ENCODE measurements around the gene PDXK. TPM values are rescaled to one million over a fixed set of nuclear protein-coding genes. Genes with fewer than 3 reads are reported as not detected.
"Not testable (repeated sequence)": the region's sequence is repeated elsewhere in the genome, so short reads cannot be mapped to it uniquely, and the experiment has no call there.

PDXK gene
- total and polyA plus RNA-seq, 2 experiments from 2014 or later = 76.2 to 82.4 TPM

DNA sequence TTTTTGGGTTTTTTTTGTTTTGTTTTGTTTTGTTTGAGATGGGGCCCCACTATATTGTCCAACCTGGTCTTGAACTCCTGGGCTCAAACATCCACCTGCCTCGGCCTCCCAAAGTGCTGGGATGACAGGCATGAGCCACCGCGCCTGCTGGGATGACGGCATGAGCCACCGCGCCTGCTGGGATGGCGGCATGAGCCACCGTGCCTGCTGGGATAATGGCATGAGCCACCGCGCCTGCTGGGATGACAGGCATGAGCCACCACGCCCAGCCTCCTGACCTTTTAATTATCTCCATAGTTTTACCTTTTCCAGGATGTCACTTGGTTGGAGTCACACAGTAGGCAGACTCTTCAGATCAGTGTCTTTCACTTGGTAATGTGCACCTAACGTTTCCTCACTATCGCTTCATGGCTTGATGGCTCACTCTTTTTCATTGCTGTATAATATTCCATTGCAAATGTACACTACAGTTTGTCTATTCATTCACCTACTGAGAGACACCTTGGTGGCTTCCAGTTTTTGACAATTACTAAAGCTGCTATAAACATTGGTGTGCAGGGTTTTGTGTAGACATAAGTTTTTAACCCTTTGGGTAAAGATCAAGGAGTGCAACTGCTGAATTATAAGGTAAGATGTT lies 10.1 kb upstream of the PDXK start:
- no peaks in the 10 kb centered on the region for H3K27me3 ChIP-seq
- no peak overlapping the region for H3K4me3 ChIP-seq
- H3K36me3 ChIP-seq = no peaks in the 10 kb centered on the region
- H3K27ac ChIP-seq = no peak overlapping the region
- TF ChIP-seq, protein P1, sequence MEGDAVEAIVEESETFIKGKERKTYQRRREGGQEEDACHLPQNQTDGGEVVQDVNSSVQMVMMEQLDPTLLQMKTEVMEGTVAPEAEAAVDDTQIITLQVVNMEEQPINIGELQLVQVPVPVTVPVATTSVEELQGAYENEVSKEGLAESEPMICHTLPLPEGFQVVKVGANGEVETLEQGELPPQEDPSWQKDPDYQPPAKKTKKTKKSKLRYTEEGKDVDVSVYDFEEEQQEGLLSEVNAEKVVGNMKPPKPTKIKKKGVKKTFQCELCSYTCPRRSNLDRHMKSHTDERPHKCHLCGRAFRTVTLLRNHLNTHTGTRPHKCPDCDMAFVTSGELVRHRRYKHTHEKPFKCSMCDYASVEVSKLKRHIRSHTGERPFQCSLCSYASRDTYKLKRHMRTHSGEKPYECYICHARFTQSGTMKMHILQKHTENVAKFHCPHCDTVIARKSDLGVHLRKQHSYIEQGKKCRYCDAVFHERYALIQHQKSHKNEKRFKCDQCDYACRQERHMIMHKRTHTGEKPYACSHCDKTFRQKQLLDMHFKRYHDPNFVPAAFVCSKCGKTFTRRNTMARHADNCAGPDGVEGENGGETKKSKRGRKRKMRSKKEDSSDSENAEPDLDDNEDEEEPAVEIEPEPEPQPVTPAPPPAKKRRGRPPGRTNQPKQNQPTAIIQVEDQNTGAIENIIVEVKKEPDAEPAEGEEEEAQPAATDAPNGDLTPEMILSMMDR (IDR thresholded peaks at IDR 0.05; ENCODE audit: low read depth, low read length) = no peak
- H3K9me3 ChIP-seq (ENCODE audit: low read depth) = no peaks in the 10 kb centered on the region
- H3K4me1 ChIP-seq (ENCODE audit: low read depth) = peaks cover under 1% of the 10 kb centered on the region
- no peak for DNase-seq (ENCODE audit: low read depth in 1 of 2, low spot score in 1 of 2)

DNA sequence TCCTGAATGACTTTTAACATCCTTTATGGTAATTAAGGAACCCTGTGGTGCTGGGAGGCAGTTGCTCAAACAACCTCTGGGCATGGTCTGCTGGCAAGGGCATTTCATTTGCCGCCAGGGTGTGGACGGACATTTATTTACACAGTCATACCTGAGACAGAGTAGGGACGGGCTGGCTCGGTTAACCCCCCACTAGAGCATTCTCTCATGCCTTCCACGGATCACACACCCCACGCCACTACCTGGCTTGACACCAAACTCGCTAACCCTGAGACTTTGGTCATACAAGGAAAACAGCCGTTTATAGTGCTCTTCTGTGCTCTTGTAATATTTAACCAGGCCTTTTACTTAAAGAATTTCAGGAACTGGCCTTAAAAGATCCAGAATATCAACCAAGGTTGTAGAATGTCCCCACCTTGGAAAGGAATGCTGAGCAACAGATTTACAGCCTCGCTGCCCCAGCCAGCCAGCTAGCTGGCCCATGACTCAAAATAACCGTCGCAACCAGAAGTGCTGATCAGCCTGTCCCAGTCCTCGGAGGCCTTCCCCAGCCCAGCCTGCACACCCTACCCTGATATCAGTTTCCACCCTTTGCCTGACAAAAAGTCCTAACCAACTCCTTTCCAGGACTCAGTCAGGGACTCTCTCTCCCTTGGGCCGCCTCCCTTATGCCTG lies 6.5 kb upstream of the PDXK start:
- Histone ChIP-seq H3K36me3 (no peaks in the 10 kb centered on the region), H3K27me3 (peaks cover 6% of the 10 kb centered on the region), H3K4me3 (no peak overlapping the region), H3K4me1 (ENCODE audit: low read depth) (no peaks in the 10 kb centered on the region), H3K27ac (no peak overlapping the region), H3K9me3 (ENCODE audit: low read depth) (no peaks in the 10 kb centered on the region)
- DNase-seq (ENCODE audit: low read depth in 1 of 2, low spot score in 1 of 2) = no peak
- TF ChIP-seq, protein P1 (IDR thresholded peaks at IDR 0.05; ENCODE audit: low read depth, low read length) = no peak

- H3K27me3 ChIP-seq; H3K4me3 ChIP-seq; H3K27ac ChIP-seq; H3K9me3 ChIP-seq (ENCODE audit: low read depth); H3K36me3 ChIP-seq; DNase-seq (ENCODE audit: low read depth in 1 of 2, low spot score in 1 of 2); H3K4me1 ChIP-seq (ENCODE audit: low read depth): not testable (repeated sequence)
Measured at GRCh38 chr21:43713123-43713522, 5.8 kb upstream of the PDXK start.

DNA sequence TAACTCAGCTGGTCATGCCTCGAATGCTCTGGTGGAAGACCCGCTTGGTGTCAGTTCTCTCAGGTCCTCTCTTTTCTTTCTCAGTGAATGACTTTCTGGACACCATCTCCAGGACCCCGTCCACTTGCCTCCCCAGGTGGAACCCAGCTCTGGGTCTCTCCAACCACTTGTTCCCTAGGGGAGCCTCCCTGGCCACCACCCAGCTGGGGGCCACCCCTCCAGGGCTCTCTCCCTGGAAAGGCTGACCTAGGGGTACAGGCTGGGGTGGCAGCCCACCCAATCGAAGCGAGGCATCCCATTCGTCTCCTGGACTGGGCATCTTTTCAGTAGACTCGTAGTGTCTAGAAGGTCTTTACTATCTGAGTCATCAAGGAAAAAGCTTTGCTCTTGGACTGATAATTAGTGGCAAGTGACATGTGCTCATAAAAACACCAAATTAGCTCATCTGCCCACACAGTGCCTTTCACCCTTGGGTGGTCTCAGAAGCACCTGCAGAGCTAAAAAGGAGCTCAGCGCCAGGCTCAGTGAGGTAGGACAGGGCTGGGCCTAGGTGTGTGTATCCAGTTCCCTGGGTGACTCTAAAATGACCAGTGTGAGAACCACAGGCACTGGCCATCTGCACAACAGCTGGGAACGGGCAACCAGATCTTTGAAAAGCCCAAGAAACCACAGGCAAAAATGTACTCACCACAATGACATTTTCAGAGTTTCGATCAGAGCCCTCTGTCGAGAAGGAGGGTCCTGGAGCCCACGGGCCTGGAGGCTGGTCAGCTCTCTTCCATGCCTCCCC lies 2.4 kb upstream of the PDXK start:
- Histone ChIP-seq H3K4me3 (no peak overlapping the region), H3K36me3 (no peaks in the 10 kb centered on the region), H3K27ac (no peak overlapping the region), H3K4me1 (ENCODE audit: low read depth) (peaks cover 7% of the 10 kb centered on the region), H3K9me3 (ENCODE audit: low read depth) (no peaks in the 10 kb centered on the region), H3K27me3 (peaks cover 6% of the 10 kb centered on the region)
- TF ChIP-seq, protein P1 (IDR thresholded peaks at IDR 0.05; ENCODE audit: low read depth, low read length) = no peak
- DNase-seq (ENCODE audit: low read depth in 1 of 2, low spot score in 1 of 2) = no peak

- no peak for DNase-seq (ENCODE audit: low read depth in 1 of 2, low spot score in 1 of 2)
- Histone ChIP-seq H3K4me1 (ENCODE audit: low read depth) (peaks cover 7% of the 10 kb centered on the region), H3K4me3 (no peak overlapping the region), H3K36me3 (no peaks in the 10 kb centered on the region), H3K27me3 (peaks cover 6% of the 10 kb centered on the region), H3K9me3 (ENCODE audit: low read depth) (no peaks in the 10 kb centered on the region), H3K27ac (no peak overlapping the region)
- TF ChIP-seq, protein P1 (IDR thresholded peaks at IDR 0.05; ENCODE audit: low read depth, low read length) = no peak
Measured at GRCh38 chr21:43717166-43717853, 1.6 kb upstream of the PDXK start.

Measured in cardiac muscle cell (in vitro differentiated cells and primary cell).